Keratinocyte (primary cell): ENCODE results near the gene PIGH. TPM values are rescaled to one million over a fixed set of nuclear protein-coding genes. Genes with fewer than 3 reads are reported as not detected.

Experiments used
- DNase-seq: peaks from one replicate; pipeline ENCODE4 v3.0.0-alpha.2; 2011; ENCODE audit warnings: low read depth, missing footprints, low spot score
- FAIRE-seq: peaks from 2 replicates; lab custom pipeline; 2011; peaks lifted over from hg19 to GRCh38; lab: Jason Lieb, UNC
- H2AFZ ChIP-seq: 2 replicates; pipeline ENCODE4 v1.6.0; 2012; ENCODE audit warnings: low read length, control low read depth, inconsistent platforms; ENCODE audit not compliant: control insufficient read depth
- H3K27ac ChIP-seq: 2 replicates; pipeline ENCODE4 v1.5.1; 2011; ENCODE audit warnings: low read length; ENCODE audit not compliant: control insufficient read depth, insufficient read depth
- H3K27me3 ChIP-seq: 3 replicates; pipeline ENCODE4 v1.6.0; 2011; ENCODE audit warnings: low read length; ENCODE audit not compliant: control insufficient read depth, insufficient read depth; ENCODE audit errors: extremely low read depth
- H3K36me3 ChIP-seq, 2 experiments: 2 replicates in 1 of 2; 3 replicates in 1 of 2; pipeline ENCODE4 v1.5.1; 2011; ENCODE audit warnings: low read length in 2 of 2, mild to moderate bottlenecking in 1 of 2; ENCODE audit not compliant: control insufficient read depth in 2 of 2, insufficient read depth in 2 of 2; ENCODE audit errors: extremely low read depth in 1 of 2
- H3K4me1 ChIP-seq: 3 replicates; pipeline ENCODE4 v1.5.1; 2011; ENCODE audit warnings: low read length; ENCODE audit not compliant: control insufficient read depth, insufficient read depth; ENCODE audit errors: extremely low read depth
- H3K4me2 ChIP-seq: 3 replicates; pipeline ENCODE4 v1.6.0; 2011; ENCODE audit warnings: low read depth, low read length; ENCODE audit not compliant: control insufficient read depth, insufficient read depth; ENCODE audit errors: extremely low read depth
- H3K4me3 ChIP-seq, 3 experiments: fragments of 200-600 bp in 1 of 3; sonication (generic) in 1 of 3; 2 replicates in 2 of 3; 3 replicates in 1 of 3; pipeline ENCODE4 v1.5.1; 2011 to 2016; ENCODE audit warnings: low read length in 3 of 3, mild to moderate bottlenecking in 3 of 3, control low read depth in 2 of 3, inconsistent platforms in 1 of 3, low read depth in 1 of 3, mixed read lengths in 1 of 3, mixed run types in 1 of 3, moderate library complexity in 1 of 3; ENCODE audit not compliant: control insufficient read depth in 2 of 3, insufficient read depth in 2 of 3; ENCODE audit errors: extremely low read depth in 1 of 3
- H3K79me2 ChIP-seq: 2 replicates; pipeline ENCODE4 v1.6.0; 2012; ENCODE audit warnings: low read length; ENCODE audit not compliant: control insufficient read depth, insufficient read depth
- H3K9ac ChIP-seq: 3 replicates; pipeline ENCODE4 v1.6.0; 2011; ENCODE audit warnings: low read length; ENCODE audit not compliant: control insufficient read depth, insufficient read depth; ENCODE audit errors: extremely low read depth
- H3K9me1 ChIP-seq: 3 replicates; pipeline ENCODE4 v1.6.0; 2011; ENCODE audit warnings: low read length; ENCODE audit not compliant: control insufficient read depth, insufficient read depth; ENCODE audit errors: extremely low read depth
- H3K9me3 ChIP-seq: 2 replicates; pipeline ENCODE4 v1.5.1; 2012; ENCODE audit warnings: low read depth, low read length; ENCODE audit not compliant: control insufficient read depth
- H4K20me1 ChIP-seq: 3 replicates; pipeline ENCODE4 v1.6.0; 2011; ENCODE audit warnings: low read length; ENCODE audit not compliant: control insufficient read depth, insufficient read depth; ENCODE audit errors: extremely low read depth
- EZH2 ChIP-seq: IDR thresholded peaks from one replicate; pipeline ENCODE4 v1.6.1; 2012; ENCODE audit warnings: inconsistent platforms, mild to moderate bottlenecking, low read length, moderate library complexity
- dilution Hi-C: fragments of 300-500 bp; cut with MboI; formaldehyde crosslinking; loops from one replicate; pipeline ENCODE4 v1.7.0; 2020; ENCODE audit warnings: low sequenced_read_pairs; ENCODE audit not compliant: extremely low pct_ligation_motif_present
- polyA plus RNA-seq, 5 experiments: library from polyadenylated mRNA; depleted of rRNA in 3 of 5; stranded (reverse) in 3 of 5; stranded (forward) in 1 of 5; unstranded in 1 of 5; fragments of >200 nt; gene quantifications; 1 replicate in 1 of 5; 2 replicates in 3 of 5; 3 replicates in 1 of 5; pipeline versions ENCODE4 v1.2.1 to v1.2.3, GENCODE V29; 2011 to 2012; ENCODE audit warnings: missing spikeins in 2 of 5, low read depth in 1 of 5, low replicate concordance in 1 of 5
- TF ChIP-seq, protein P1 (sequence below), 3 experiments: IDR thresholded peaks in 1 of 3; conservative IDR thresholded peaks in 1 of 3; optimal IDR thresholded peaks in 1 of 3; 2 replicates in 2 of 3; 3 replicates in 1 of 3; pipeline versions ENCODE3 to v1.5.1; 2011; ENCODE audit warnings: low read length in 3 of 3, mild to moderate bottlenecking in 3 of 3, moderate library complexity in 2 of 3, control low read depth in 1 of 3, inconsistent platforms in 1 of 3; ENCODE audit not compliant: insufficient read depth in 2 of 3; ENCODE audit errors: extremely low read depth in 1 of 3

The PIGH gene
- polyA plus RNA-seq, 1 donor (not counting 4 experiments of a cell fraction or from before 2014, with no cell fraction given) = 29.9 TPM

DNA sequence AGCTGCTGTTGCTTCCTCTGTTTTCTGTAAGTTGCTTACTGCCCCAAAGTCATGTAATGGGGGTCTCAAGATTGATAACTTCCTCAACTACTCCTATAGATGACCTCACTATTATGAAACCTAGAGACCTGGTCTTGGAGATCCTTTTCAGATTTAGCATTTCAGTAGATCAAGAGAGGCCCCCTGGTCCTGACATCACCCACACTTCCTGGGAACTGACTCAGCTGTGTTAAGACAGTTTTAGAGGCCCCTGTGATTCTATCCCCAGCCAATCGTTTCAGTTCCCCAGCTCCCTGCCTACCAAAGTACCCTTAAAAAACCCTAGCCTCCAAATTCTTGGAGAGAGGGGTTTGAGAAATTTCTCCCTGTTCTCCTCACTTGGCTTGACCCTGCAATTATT is 10.4 kb upstream of the PIGH start:
- FAIRE-seq (no peak), DNase-seq (no peak)
- H2AFZ ChIP-seq = no peak overlapping the region
- dilution Hi-C loops = no loop called here
- no peak overlapping the region for H3K9ac ChIP-seq
- H3K4me1 ChIP-seq = no peaks in the 10 kb centered on the region
- H3K4me2 ChIP-seq = no peak overlapping the region
- no peaks in the 10 kb centered on the region for H3K36me3 ChIP-seq
- H3K79me2 ChIP-seq = no peaks in the 10 kb centered on the region
- H3K9me3 ChIP-seq = no peaks in the 10 kb centered on the region
- H3K4me3 ChIP-seq = no peak overlapping the region
- H4K20me1 ChIP-seq = no peaks in the 10 kb centered on the region
- H3K9me1 ChIP-seq = no peaks in the 10 kb centered on the region
- H3K27ac ChIP-seq = no peak overlapping the region
- no peak for TF ChIP-seq EZH2
- TF ChIP-seq, protein P1, sequence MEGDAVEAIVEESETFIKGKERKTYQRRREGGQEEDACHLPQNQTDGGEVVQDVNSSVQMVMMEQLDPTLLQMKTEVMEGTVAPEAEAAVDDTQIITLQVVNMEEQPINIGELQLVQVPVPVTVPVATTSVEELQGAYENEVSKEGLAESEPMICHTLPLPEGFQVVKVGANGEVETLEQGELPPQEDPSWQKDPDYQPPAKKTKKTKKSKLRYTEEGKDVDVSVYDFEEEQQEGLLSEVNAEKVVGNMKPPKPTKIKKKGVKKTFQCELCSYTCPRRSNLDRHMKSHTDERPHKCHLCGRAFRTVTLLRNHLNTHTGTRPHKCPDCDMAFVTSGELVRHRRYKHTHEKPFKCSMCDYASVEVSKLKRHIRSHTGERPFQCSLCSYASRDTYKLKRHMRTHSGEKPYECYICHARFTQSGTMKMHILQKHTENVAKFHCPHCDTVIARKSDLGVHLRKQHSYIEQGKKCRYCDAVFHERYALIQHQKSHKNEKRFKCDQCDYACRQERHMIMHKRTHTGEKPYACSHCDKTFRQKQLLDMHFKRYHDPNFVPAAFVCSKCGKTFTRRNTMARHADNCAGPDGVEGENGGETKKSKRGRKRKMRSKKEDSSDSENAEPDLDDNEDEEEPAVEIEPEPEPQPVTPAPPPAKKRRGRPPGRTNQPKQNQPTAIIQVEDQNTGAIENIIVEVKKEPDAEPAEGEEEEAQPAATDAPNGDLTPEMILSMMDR (optimal IDR thresholded peaks at IDR 0.05 in 1 of 3, IDR thresholded peaks at IDR 0.05 in 1 of 3, conservative IDR thresholded peaks at IDR 0.05 in 1 of 3; ENCODE audit: extremely low read depth in 1 of 3, insufficient read depth in 2 of 3, low read length in 3 of 3) = no peak
- no peaks in the 10 kb centered on the region for H3K27me3 ChIP-seq

DNA sequence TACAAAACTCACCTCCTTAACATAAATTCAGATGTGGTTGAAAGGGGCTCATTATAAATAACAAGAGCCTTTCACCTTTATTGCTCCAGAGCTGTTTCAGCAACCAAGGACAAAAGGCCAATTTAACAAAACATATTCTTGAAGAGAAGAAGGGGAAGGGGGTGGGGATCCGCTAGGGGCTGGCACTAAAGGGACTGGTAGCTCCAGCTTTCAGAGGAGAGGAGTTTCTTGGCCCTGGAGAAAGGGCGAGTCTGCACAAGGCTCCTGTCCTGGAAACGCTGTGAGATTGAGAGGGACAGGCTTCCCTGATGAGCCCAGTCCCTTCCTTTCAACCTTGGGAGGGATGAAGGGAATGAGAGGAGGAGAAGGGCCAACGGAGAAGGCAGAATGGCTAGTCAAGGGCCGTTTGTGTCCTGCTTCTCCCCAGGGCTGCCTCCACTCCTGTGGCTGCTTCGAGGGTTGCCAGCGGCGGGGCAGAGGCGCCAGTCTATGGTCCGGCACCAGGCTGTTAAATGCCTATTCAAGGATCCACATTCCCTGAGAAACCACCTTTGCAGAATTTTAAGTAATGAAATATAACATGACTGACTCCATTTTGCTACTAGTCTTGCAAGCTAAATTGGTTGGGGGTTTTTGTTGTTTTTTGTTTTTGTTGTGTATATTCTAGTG is 9.7 kb upstream of the PIGH start:
- no peak for DNase-seq
- dilution Hi-C loops = no loop called here
- no peak overlapping the region for H2AFZ ChIP-seq
- no peaks in the 10 kb centered on the region for H3K27me3 ChIP-seq
- H3K9me1 ChIP-seq = no peaks in the 10 kb centered on the region
- no peaks in the 10 kb centered on the region for H4K20me1 ChIP-seq
- no peak for FAIRE-seq
- H3K4me2 ChIP-seq = no peak overlapping the region
- no peak overlapping the region for H3K27ac ChIP-seq
- no peaks in the 10 kb centered on the region for H3K79me2 ChIP-seq
- no peaks in the 10 kb centered on the region for H3K4me1 ChIP-seq
- TF ChIP-seq, protein P1 (optimal IDR thresholded peaks at IDR 0.05 in 1 of 3, IDR thresholded peaks at IDR 0.05 in 1 of 3, conservative IDR thresholded peaks at IDR 0.05 in 1 of 3; ENCODE audit: extremely low read depth in 1 of 3, insufficient read depth in 2 of 3, low read length in 3 of 3) = no peak
- no peak for TF ChIP-seq EZH2
- no peaks in the 10 kb centered on the region for H3K9me3 ChIP-seq
- H3K9ac ChIP-seq = no peak overlapping the region
- H3K4me3 ChIP-seq = no peak overlapping the region
- H3K36me3 ChIP-seq = no peaks in the 10 kb centered on the region
